Measurements from ENCODE around the gene UBIAD1.

The UBIAD1 gene

DNA sequence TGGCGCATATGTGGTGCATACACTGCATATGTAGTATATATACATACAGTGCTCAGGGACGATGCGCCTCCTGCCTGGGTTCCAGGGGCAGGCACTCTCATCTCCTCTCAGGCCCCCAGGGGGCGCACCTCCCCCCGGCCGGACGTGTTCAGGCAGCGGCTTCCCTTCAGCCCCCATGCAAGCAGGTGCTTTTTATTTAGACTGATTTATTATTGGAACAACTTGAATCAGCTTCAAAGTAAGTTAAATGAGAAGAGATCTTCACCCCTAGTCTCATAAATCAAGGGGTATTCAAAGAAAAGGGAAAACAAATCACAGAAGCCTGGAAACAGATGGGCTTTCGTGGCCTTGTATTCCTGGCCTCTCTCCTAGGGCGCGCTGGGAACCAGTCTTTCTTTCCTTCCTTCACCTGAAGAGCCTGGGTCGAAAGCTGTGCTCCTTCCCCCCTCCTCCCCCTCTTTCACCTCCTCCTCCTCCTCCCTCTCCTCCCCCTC is 64.6 kb downstream of the UBIAD1 start:
- in situ Hi-C loops (cut with HindIII; ENCODE audit: low sequenced_read_pairs), result no loop called here
